CD4-positive, alpha-beta T cell treated with Interleukin-15 for 4 hours (primary cell): Measurements from ENCODE around the gene SPATA31D4.
"Not testable (repeated sequence)": the region's sequence is repeated elsewhere in the genome, so short reads cannot be mapped to it uniquely, and the experiment has no call there.

Experiments
- DNase-seq: peaks from one replicate; pipeline ENCODE4 v3.0.0-alpha.2; 2020; ENCODE audit warnings: low spot score

The SPATA31D4 gene

DNA sequence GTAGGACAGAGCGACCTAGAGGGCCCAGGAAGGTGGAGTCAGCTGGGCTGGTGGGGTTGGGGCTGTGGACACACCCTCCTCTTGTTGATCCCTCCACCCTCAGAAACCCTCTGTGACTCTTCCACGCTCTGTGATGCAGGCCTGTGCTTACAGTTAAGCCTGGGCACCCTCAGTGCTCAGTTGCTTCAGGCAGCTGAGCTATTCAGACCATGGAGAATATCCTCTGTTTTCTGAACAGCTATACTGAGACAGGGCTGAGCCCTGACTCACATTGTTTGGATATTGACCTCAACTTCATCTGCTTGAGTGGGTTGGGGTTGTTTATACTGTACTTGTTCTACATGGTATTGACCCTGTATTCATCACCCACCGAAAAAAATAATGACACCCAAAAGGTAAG is at the start of gene SPATA31D4:
Gene SPATA31D4, plus strand, starts transcription at position 124 of the 400 bp plus-strand sequence. Its CDS starts 86 bp downstream, at position 210.
- not testable (repeated sequence) for DNase-seq

DNA sequence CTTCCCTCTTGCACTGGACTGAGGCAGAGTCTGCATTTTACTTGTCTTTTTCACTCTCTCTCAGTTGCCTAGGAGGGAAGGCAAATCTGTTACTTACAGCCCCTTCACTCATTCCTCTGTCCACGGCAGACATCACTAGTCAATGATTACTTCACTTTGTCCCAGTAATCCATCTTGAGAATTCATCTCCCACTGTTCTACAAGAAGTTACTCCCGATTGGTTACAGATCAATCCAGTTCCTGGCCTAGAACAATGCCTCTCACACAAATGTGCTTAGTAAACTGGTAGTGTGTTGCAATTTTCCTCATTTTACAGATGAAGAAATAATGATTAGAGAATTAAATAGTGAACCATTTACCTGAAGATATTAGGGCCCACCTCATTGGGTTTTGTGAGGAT is 49.7 kb upstream of the SPATA31D4 start:
- no peak for DNase-seq

GRCh38 chr9:81879501-81879916 is 48.7 kb upstream of the SPATA31D4 start:
- DNase-seq = no peak

DNA sequence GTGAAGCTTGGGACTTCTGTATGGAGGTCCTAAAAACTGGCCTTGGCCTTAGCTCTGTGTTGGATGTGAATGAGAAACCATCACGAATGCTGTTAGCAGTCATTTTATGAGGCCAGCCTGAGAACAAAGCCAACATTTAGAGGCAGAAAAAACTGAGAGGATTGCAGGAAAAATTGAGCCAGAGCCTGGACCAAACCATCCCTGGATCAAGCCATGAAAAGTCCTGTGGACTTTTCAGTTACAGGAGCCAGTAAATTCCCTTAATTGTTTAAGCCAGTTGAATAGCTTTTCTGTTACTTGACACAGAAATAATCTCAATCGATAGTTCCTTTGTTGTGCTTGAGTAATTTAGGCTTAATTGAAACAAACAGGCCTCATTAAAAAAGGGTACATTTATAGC is 42.6 kb upstream of the SPATA31D4 start:
- no peak for DNase-seq

DNA sequence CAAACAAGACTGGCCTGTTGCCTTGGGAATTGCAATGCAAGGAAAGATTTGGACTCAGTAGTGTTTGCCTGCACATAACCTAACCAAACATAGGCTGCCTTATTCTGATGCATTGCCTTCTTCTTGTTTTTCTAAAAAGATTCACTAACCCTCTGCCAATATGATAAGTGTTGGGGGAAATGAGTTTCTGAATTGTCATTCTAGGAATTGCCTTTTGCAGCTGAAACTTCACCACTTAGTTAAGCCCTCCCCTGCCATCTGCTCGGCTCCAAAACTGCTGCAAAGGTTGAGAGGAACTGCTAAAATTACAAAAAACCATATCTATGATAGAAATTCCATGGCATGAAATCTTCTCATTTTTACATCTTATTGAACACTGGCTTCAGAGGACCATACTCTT is 41.6 kb upstream of the SPATA31D4 start:
- no peak for DNase-seq

DNA sequence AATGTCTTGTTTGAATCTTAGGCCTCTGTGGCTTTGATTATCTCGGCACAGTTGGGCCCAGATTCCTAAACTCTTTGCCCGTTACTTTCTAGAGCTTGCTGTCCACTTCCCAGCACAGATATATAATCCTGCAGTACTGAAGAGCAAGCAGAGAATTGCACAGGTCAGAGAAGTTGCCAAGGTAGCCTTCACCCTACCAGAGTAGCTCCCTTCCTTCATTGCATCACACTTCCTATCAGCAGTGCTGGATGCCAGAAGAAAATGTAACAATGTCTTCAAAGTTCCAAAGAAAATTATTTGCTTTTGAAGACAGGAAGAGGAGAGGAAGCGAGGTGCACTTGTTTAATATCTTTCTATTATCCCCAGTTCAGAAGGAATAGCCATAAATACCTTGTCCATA is 38.1 kb upstream of the SPATA31D4 start:
- no peak for DNase-seq

GRCh38 chr9:81892440-81892839 is 35.8 kb upstream of the SPATA31D4 start:
- no peak for DNase-seq

DNA sequence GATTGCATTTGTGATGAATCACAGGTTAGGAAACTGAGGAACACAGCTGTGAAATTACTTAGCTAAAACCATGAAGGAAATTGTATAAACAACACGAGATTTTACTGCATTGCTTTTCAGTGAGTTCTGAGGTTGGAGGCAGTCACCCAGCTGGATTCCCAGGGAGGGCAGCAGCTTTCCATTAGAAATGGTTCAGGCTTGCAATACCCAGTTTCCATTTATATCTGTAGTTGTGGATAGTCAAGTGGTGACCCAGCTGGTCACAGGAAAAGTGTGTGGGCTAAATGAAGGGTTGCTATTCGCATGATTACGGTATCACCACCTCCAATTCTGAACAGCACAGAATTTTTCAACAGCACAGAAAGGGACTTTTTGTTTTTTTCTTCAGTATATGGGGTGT is 34.3 kb upstream of the SPATA31D4 start:
- DNase-seq = no peak

DNA sequence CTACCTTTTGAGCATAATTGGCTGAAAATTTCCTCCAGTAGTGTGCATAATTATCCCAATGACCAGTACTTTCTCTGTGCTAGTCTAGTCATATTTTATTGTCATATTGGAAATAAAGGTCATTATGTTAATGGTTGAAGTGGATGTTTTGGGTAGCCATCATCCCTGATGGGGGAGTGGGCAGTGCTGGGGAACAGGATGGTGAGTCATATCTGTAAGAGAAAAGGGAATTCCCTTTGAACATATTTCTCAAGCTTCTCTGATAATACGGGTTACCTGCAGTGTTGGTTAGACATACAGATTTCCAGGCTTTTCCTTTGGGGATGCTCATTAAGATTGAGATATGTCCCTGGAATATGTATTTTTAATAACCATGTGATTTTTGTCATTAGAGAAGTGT is 33.3 kb upstream of the SPATA31D4 start:
- no peak for DNase-seq

GRCh38 chr9:81896070-81896469 is 32.2 kb upstream of the SPATA31D4 start:
- no peak for DNase-seq

DNA sequence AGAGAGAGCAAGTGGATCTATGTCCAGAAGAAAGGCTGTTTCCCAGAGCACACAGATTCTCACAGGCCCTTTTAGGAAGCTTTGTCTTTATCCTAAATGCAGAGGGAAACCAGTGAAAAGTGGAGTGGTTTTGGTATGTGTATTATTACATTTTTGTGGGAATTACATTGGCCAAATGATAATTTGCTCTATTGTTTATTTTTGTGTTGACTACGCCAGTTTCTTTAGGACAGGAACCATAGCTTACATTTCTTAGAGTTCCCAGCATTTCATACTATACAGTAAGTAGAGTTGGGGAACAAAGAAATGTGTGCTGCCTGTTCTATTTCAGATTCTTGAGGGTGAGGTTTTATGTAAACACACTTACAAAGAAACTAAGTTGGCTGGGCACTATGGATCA is 29.4 kb upstream of the SPATA31D4 start:
- DNase-seq = no peak

GRCh38 chr9:81902196-81902595 is 26.0 kb upstream of the SPATA31D4 start:
- DNase-seq = no peak

DNA sequence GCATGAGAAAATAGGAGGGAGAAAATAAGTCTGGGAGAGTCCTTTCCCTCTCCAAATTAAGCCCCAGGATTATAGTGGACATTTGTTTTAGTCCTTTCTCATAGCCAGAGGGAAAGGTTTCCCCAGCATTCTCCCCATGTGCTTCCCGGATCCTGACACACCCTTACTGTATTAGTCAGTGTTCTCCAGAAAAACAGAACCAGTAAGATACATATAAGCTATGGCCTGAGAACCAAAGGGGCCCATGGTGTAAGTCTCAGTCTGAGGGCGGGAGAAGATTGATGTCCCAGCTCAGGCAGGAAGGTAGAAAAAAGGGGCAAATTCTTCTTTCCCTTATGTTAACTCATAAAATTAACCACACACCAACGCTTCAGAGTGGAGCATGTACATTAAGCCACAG is 25.6 kb upstream of the SPATA31D4 start:
- DNase-seq = no peak

DNA sequence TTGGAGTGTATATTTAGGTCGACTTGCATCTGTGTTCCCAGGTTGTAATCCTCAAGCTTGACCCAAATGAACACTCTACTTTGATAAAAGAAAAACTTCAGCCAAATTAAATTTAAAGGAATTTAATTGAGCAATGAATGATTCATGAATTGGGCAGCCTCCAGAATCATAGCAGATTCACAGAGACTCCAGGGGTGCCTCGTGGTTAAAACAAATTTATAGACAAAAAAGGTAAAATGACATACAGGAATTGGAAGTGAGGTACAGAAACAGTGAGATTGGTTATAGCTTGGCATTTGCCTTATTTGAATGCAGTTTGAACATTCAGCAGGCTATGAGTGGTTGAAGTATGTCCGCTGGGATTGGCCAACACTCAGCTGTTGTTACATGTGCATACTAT is 21.6 kb upstream of the SPATA31D4 start:
- DNase-seq = no peak

DNA sequence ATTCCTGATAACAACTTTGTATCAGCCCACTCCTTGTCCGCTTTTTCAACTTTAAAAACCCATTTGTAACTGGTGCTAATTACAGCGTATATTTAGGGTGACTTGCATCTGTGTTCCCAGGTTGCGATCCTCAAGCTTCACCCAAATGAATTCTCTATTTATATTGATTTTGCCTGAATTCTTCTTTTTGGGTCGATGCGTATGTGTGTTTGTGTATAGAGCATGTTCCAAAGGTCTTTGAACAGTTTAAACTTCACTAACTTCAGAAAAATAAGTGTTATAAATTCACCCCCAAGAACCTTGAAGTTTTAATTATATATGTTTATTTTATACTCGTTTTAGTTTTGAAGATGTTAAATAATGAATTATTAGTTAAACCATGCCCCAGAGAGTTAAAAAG is 16.1 kb upstream of the SPATA31D4 start:
- no peak for DNase-seq

DNA sequence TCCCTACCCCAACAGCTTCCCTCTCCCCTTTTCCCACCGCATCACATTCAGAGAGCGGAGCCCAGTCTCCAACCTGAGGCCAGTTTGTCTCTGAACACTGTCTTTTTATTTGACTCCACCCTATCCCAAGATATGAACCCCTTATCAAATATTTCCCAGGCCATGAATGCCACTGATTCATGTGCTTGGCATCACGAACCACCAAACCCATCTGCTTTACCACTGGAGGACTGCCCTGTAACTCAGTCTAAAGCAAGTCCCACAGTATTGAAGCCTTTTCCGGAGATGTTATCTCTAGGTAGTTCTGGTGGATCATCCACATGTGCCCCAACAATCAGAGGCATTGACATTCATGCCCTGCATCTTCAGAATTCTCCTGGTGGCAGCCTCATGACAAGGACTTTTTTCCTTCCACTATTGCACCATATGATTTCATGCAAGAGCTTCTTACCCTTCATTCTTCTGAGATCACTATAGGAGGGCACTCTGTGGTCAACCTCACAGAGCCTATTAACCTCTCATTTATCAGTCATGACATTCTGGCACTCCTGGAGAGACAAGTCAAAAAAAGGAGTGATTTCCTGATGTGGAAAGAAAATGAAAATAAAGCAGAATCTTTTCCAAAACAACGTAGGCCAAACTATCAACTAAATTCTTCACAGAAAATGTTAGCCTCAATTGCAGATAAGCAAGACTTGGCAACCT is 12.3 kb upstream of the SPATA31D4 start:
- no peak for DNase-seq

GRCh38 chr9:81918507-81918906 is 9.7 kb upstream of the SPATA31D4 start:
- DNase-seq = not testable (repeated sequence)

DNA sequence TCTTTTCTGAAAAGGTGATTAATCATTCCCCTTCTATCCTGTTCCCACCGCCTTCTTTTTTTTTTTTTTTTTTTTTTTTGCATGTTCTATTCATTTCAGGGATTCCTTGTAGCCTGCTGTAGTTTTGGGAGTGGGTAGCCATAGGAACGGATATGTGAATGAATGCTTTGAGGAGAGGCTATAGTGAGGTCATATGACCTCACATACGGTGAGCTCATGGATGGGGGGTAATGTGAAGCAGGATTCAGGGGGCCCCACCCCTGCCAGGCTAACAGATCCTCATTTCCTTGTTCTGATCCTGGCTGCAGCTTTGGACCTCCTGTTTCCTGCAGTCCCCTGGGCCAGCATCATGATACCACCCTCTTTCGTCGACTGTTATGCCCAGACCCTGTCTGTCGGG is 1.9 kb downstream of the SPATA31D4 start:
- not testable (repeated sequence) for DNase-seq

GRCh38 chr9:81933547-81933946 is 5.3 kb downstream of the SPATA31D4 start:
- not testable (repeated sequence) for DNase-seq

- DNase-seq = not testable (repeated sequence)
Observed at GRCh38 chr9:81943393-81943792, 15.2 kb downstream of the SPATA31D4 start, which contains the start of gene SPATA31D3. Gene SPATA31D3 (plus strand): TSS chr9:81943500. CDS start chr9:81943586, 86 bp downstream.

- not testable (repeated sequence) for DNase-seq
Observed at GRCh38 chr9:81948650-81949049, 20.4 kb downstream of the SPATA31D4 start.

DNA sequence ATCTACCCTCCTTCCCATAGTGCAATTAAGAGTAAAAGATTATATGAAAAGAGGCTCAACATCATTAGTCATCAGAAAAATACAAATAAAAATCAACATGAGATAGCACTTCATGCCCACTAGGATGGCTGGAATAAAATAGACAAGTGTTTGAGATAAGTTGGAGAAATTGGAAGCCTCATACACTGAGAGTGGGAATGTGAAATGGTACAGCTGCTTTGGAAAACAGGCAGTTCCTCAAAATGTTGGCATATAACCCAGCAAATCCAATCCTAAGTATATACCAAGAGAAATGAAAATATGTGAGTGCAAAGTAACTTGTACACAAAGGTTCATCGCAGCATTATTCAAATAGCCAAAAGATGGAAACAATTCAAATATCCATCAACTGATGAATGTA is 24.9 kb downstream of the SPATA31D4 start:
- no peak for DNase-seq

DNA sequence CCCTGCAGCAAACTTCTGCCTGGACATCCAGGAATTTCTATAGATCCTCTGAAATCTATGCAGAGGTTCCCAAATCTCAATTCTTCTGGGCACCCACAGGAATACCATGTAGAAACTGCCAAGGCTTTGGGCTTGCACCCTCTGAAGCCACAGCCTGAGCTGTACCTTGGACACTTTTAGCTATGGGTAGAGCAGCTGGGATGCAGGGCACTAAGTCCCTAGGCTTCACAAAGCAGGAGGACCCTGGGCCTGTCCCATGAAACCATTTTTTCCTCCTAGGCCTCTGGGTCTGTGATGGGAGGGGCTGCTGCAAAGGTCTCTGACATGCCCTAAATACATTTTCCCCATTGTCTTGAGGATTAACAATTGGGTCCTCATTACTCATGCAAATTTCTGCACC is 27.4 kb downstream of the SPATA31D4 start:
- DNase-seq = no peak
